Colon (tissue), 2 donors: Measurements from ENCODE around the gene SNCG.
A peak's percentile ranks its signal among the peaks of the same experiment; 100 is the strongest.
"Not testable (repeated sequence)": the region's sequence is repeated elsewhere in the genome, so short reads cannot be mapped to it uniquely, and the experiment has no call there.

Source experiments
- FAIRE-seq: peaks from 2 replicates; lab custom pipeline; 2012; peaks lifted over from hg19 to GRCh38; lab: Jason Lieb, UNC
- donor health status: control.
- donor health status: control.

SNCG gene

DNA sequence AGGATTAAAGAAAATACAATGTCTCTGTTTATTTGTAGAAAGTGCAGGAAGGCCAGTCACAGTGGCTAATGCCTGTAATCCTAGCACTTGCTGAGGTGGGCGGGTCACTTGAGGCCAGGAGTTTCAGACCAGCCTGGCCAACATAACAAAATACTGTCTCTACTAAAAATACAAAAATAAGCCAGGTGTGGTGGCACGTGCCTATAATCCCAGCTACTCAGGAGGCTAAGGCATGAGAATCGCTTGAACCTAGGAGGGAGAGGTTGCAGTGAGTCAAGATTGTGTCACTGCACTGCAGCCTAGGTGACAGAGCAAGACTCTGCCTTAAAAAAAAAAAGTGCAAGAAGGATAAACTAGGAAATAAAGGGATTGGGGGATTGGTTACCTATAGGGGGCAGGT, 20.1 kb downstream of the SNCG start:
- FAIRE-seq = not testable (repeated sequence)

DNA sequence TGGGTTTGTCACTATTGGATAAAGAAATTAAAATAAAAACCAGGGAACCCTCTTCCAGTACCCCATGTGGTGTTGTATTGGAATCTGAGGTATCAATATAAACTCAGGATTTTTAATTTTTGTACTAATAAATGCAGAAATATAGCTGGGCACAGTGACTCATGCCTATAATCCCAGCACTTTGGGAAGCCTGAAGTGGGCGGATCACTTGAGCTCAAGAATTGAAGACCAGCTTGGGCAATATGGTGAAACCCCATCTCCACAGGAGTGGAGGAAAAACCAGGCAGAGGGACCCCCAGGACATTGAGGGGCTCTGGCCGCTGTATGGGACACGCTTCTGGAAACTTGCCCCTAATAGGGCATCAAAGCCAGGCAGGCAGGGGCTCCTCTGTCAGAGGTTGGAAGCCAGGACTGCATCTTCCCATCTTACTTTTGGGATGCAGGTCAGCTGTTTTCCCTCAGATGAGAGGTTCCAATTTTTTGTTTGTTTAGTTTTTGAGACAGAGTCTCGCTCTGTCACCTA, 21.0 kb downstream of the SNCG start:
- no peak for FAIRE-seq

DNA sequence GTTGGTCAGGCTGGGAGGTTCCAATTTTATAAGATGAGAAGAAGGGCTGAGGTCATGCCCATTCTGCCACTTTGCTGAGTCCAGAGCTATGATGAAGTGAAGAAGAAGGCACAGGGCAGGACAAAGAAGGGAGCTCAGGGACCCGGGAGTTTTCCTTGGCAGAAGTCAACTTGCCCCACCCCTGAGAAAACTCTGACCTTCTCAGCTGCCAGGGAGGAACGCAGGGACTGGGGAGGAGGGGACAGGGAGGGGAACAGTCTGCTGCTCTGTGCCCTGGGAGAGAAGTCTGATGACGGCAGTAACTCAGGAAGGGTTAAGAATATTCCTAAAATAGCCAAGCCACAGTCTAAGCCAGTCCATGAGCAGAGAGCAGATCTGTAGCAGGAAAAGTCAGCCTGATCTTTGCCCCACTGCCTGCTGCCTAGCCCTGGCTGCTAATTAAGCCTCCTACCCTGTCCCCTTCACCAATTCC, 21.6 kb downstream of the SNCG start:
- no peak for FAIRE-seq

DNA sequence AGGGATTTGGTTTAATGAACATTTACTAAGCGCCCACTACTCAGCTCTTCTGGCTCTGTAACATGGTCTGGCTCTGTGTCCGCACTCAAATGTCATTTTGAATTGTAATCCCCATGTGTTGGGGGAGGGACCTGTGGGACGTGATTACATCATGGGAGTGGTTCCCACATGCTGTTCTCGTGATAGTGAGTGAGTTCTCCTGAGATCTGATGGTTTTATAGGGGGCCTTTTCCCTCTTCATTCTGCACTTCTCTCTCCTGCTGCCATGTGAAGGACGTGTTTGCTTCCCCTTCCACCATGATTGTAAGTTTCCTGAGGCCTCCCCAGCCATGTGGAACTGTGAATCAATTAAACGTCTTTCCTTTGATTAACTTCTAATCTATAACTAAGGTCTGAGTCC, 22.6 kb downstream of the SNCG start:
- not testable (repeated sequence) for FAIRE-seq

DNA sequence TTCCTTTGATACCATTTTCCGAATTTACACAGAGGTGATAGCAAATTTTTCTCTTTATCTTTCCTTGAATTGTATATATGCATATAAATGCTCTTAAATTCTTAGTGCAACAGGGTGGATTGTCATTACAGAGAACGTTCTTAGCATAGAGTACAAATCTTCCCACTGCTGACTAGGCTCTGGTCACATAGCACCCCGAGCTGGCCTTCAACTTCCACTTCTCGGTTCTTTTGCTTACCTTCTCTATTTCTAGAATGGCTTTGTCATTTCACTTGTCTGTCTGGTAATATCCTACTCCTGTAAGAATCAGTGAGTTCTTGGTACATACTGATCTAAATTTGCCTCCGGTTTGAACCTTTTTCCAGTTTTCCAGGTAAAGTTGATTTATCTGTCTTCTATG, 23.3 kb downstream of the SNCG start:
- FAIRE-seq = no peak

DNA sequence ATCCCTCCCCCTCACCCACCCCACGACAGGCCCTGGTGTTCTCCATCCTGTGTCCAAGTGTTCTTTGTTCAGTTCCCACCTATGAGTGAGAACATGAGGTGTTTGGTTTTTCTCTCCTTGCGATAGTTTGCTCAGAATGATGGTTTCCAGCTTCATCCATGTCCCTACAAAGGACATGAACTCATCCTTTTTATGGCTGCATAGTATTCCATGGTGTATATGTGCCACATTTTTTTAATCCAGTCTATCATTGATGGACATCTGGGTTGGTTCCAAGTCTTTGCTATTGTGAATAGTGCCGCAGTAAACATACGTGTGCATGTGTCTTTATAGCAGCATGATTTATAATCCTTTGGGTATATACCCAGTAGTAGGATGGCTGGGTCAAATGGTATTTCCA, 26.1 kb downstream of the SNCG start:
- FAIRE-seq = not testable (repeated sequence)

DNA sequence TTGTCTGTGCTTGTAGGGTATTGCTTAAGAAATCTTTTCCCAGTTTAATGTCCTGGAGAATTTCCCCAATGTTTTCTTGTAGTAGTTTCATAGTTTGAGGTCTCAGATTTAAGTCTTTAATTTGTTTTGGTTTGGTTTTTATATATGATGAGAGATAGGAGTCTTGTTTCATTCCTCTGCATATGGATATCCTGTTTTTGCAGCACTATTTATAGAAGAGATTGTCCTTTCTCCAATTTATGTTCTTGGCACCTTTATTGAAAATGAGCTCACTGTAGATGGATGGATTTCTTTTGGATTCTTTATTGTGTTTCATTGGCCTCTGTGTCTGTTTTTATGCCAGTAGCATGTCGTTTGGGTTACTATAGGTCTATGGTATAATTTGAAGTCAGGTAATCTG, 30.1 kb downstream of the SNCG start:
- no peak for FAIRE-seq

DNA sequence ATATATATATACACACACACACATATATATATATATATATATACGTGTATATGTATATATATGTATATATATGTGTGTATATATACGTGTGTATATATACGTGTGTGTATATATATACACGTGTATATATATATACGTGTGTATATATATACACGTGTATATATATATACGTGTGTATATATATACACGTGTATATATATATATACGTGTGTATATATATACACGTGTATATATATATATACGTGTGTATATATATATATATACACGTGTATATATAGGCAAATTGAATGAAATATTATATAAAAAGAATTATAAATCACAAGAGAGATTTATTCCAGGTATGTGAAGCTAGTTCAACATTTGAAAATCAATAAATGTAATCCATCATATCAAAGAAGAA, 33.0 kb downstream of the SNCG start:
- FAIRE-seq = not testable (repeated sequence)

DNA sequence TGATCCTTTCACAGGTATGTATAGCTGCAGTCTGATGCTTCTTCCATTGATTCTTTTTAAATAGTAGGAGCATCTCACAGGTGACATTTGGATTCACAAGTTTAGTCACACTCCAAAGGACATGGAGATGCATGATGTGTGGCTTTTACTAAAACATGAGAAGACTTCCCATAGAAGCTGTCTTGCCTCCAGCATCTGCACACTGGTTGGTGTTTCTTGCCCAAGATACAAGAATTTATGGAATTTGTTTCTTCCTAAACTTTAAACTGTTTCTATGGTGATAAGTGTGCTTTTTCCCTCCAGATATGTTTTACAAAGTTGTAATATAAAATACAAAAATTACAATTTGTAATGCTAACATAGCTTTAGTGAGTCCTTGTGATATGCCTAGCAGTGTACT, 34.1 kb downstream of the SNCG start:
- no peak for FAIRE-seq

DNA sequence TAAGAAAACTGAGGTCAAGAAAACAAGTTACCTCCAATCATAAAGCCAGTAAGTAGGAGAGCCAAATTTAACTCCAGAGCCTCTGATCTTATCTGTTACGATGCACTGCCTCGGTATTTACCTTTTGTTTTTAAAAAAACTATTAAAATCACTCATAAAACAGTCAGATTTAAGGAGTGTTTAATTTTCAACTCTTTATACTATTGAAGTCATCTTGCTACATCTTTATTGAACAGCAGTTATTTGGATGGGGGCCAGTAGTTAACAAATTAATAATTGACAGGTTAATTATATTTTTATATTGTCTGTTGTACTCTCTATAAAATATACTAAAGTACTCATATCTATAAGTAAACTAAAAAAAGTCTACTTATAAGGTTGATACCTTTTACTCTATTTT, 34.5 kb downstream of the SNCG start:
- FAIRE-seq = peak; percentile 55

DNA sequence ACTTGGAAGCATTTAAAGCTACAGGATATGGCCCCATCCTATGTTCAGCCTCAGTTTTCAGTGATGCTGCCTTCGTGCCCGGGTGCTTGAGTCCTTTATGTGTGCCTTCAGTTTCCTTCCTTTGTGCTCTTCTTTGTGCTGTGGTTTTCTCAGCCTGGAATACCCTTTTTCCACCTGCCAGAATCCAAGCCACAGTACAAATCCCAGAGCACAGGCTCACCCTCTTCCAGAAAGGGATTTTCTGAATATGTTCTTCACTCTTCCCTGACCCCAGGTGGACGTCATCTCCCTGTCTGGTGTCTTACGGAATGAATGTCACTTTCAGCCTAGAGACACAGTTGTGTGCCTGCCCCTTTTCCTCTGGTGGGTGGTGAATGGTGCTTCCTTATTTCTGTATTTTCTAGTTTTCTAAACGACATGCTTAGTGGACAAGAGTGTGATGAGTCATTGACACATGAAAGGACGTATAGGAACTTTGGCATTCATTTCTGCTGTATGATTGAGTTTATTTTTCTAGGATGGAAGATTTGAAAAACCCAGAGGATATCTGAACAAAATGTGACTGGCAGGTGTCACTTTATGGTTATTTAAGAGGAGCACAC, 41.5 kb downstream of the SNCG start:
- FAIRE-seq = not testable (repeated sequence)

DNA sequence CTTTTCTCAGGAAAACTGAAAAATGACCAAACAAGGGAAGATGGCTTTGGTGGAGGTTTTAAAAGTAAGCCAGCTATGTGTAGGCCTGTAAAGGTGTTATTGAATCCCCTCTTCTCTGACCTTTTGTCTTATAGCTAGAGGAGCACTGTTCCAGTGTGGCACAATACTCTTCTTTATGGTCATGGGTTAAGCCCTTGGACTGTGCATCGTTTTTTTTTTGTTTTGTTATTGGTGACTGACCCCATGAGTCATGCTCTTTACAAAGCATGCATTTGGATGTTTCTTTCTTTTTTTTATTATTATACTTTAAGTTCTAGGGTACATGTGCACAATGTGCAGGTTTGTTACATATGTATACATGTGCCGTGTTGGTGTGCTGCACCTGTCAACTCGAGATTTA, 42.1 kb downstream of the SNCG start:
- FAIRE-seq = no peak

DNA sequence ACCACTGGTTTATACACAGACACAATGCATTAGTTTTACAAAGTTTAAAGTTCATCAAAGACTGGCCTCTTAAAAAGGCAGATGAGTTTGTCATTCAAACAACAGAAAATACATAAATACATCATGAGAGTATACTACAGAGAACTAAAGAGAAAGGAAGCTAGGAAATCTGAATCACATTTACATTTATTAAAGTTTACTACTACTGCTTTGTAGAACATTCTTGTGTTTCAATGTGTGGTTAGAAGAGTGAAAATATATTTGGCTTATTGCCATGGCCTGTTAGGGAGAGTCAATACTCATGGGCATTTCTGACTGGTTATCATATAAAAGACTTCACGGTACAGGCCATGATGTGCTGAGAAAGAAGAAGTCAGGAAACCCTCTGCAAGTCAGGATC, 48.7 kb downstream of the SNCG start:
- not testable (repeated sequence) for FAIRE-seq

DNA sequence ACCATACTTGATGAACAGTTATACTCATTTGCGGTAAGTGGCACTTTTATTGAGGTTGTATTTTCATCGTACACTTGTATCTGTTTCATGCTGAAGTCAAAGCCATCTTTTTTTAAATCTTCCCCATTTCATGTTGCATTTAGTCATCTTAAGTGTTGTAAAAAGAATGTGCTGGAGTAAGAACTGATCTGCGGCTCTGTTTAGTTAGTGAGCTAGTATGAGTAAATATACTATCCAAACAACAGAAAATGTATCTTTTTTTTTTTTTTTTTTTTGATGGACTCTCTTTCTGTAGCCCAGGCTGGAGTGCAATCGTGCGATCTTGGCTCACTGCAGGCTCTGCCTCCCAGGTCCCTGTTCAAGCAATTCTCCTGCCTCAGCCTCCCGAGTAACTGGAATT, 49.3 kb downstream of the SNCG start:
- not testable (repeated sequence) for FAIRE-seq

DNA sequence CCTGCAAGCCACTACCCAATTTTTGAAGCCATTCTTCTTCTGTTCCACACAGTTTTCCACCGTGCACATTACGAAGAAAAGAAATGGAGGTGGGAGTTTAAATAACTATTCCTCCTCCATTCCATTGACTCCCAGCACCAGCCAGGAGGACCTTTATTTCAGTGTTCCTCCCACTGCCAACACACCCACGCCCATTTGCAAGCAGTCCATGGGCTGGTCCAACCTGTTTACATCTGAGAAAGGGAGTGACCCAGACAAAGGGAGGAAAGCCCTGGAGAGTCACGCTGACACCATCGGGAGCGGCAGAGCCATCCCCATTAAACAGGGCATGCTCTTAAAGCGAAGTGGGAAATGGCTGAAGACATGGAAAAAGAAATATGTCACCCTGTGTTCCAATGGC, 49.9 kb downstream of the SNCG start:
- not testable (repeated sequence) for FAIRE-seq

DNA sequence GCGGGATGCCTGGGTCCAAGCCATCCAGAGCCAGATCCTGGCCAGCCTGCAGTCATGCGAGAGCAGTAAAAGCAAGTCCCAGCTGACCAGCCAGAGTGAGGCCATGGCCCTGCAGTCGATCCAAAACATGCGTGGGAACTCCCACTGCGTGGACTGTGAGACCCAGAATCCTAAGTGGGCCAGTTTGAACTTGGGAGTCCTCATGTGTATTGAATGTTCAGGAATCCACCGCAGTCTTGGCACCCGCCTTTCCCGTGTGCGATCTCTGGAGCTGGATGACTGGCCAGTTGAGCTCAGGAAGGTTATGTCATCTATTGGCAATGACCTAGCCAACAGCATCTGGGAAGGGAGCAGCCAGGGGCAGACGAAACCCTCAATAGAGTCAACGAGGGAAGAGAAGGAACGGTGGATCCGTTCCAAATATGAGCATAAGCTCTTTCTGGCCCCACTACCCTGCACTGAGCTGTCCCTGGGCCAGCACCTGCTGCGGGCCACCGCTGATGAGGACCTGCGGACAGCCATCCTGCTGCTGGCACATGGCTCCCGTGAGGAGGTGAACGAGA, 50.8 kb downstream of the SNCG start:
- FAIRE-seq = not testable (repeated sequence)
